Activated CD8-positive, alpha-beta T cell treated with anti-CD3 and anti-CD28 coated beads, Interleukin-2, amount 10 ng/mL, durations not matched to agents 7 days and 5 days (primary cell): Measurements from ENCODE around the gene PRKAG2. TPM values are rescaled to one million over a fixed set of nuclear protein-coding genes. Genes with fewer than 3 reads are reported as not detected.
A peak's percentile ranks its signal among the peaks of the same experiment; 100 is the strongest.

ENCODE experiments used
- ATAC-seq: fragments of 150-1000 bp; cut with Tn5 transposase; one replicate; pipeline ENCODE4 v1.10.0; 2021; ENCODE audit warnings: moderate library complexity
- CTCF ChIA-PET: fragments of 350-600 bp; sonication (Branson Sonifier 250); formaldehyde crosslinking; loops from one replicate; lab custom pipeline; 2021; ENCODE audit warnings: antibody characterized with exemption; lab: Charles Lee
- POLR2A ChIA-PET: fragments of 350-600 bp; sonication (Branson Sonifier 250); formaldehyde crosslinking; loops from one replicate; lab custom pipeline; 2021; ENCODE audit warnings: antibody characterized with exemption; lab: Charles Lee
- DNase-seq: peaks from one replicate; pipeline ENCODE4 v3.0.0-alpha.2; 2020
- H3K27ac Mint-ChIP-seq: one replicate; pipeline ENCODE4 v1.8.0; 2021; ENCODE audit warnings: mild to moderate bottlenecking, mixed read lengths
- H3K27me3 Mint-ChIP-seq: one replicate; pipeline ENCODE4 v1.8.0; 2021; ENCODE audit warnings: low read depth, mixed read lengths
- H3K36me3 Mint-ChIP-seq: one replicate; pipeline ENCODE4 v1.8.0; 2021; ENCODE audit warnings: low read depth, mixed read lengths
- H3K4me1 Mint-ChIP-seq: one replicate; pipeline ENCODE4 v1.8.0; 2021; ENCODE audit warnings: low read depth, mixed read lengths
- H3K4me3 Mint-ChIP-seq: one replicate; pipeline ENCODE4 v1.8.0; 2021; ENCODE audit warnings: mild to moderate bottlenecking, mixed read lengths
- H3K9me3 Mint-ChIP-seq: one replicate; pipeline ENCODE4 v1.8.0; 2022; ENCODE audit warnings: mixed read lengths; ENCODE audit not compliant: insufficient read depth
- total RNA-seq, 2 experiments: library from RNA; stranded (reverse); gene quantifications; one replicate each; pipeline ENCODE4 v1.2.3, GENCODE V29; 2021

The PRKAG2 gene
- total RNA-seq, 2 experiments from 2014 or later: 23.6 to 28.3 TPM

- Mint-ChIP-seq H3K4me3 (no peak overlapping the region), H3K4me1 (peaks cover 35% of the 10 kb centered on the region), H3K36me3 (peaks cover under 1% of the 10 kb centered on the region), H3K27ac (peak overlapping the region; percentile 49), H3K27me3 (no peaks in the 10 kb centered on the region), H3K9me3 (no peaks in the 10 kb centered on the region)
- DNase-seq (peak; percentile 75), ATAC-seq (peak; percentile 59)
- POLR2A ChIA-PET: no interaction called here
- CTCF ChIA-PET: interaction anchor here (0.6 to 6.3 kb wide), 26 partner anchors 9 to 407 kb away, joined by 3 to 97 read pairs (median 5); no protein-coding TSS in a partner anchor
Measured at GRCh38 chr7:151759591-151760042, 117.3 kb downstream of the PRKAG2 start.

- no peak overlapping the region for H3K4me3 Mint-ChIP-seq
- H3K4me1 Mint-ChIP-seq: peaks cover 35% of the 10 kb centered on the region
- ChIA-PET CTCF (interaction anchor here (0.7 to 6.3 kb wide), 26 partner anchors 10 to 1743 kb away, joined by 3 to 97 read pairs (median 4); partner anchors contain the start of gene RHEB), POLR2A (no interaction called here)
- ATAC-seq (no peak), DNase-seq (no peak)
- H3K9me3 Mint-ChIP-seq: no peaks in the 10 kb centered on the region
- peak overlapping the region; percentile 49 for H3K27ac Mint-ChIP-seq
- no peaks in the 10 kb centered on the region for H3K27me3 Mint-ChIP-seq
- no peaks in the 10 kb centered on the region for H3K36me3 Mint-ChIP-seq
Measured at GRCh38 chr7:151758622-151759540, 118.0 kb downstream of the PRKAG2 start.

GRCh38 chr7:151757274-151757673 lies 119.6 kb downstream of the PRKAG2 start:
- Mint-ChIP-seq H3K27ac (peak overlapping the region; percentile 3), H3K4me1 (peaks cover 35% of the 10 kb centered on the region), H3K4me3 (no peak overlapping the region), H3K36me3 (no peaks in the 10 kb centered on the region), H3K9me3 (no peaks in the 10 kb centered on the region), H3K27me3 (no peaks in the 10 kb centered on the region)
- DNase-seq: no peak
- ChIA-PET CTCF (interaction anchor here (0.8 to 6.3 kb wide), 12 partner anchors 11 to 309 kb away, joined by 3 to 97 read pairs (median 4); no protein-coding TSS in a partner anchor), POLR2A (interaction anchor here (1.5 to 1.7 kb wide), 2 partner anchors 9 to 11 kb away, joined by 5 to 11 read pairs; no protein-coding TSS in a partner anchor)
- no peak for ATAC-seq

- Mint-ChIP-seq H3K9me3 (no peaks in the 10 kb centered on the region), H3K4me3 (peak overlapping the region; percentile 1), H3K27ac (peak overlapping the region; percentile 92), H3K27me3 (no peaks in the 10 kb centered on the region), H3K36me3 (no peaks in the 10 kb centered on the region), H3K4me1 (peaks cover 35% of the 10 kb centered on the region)
- POLR2A ChIA-PET: interaction anchor here (1.0 to 1.7 kb wide), 3 partner anchors 10 to 124 kb away, joined by 5 to 11 read pairs (median 6); no protein-coding TSS in a partner anchor
- ATAC-seq: no peak
- DNase-seq: no peak
- CTCF ChIA-PET: interaction anchor here (0.8 to 6.3 kb wide), 12 partner anchors 12 to 308 kb away, joined by 3 to 97 read pairs (median 4); no protein-coding TSS in a partner anchor
Measured at GRCh38 chr7:151756866-151757265, 120.0 kb downstream of the PRKAG2 start.

- H3K27ac Mint-ChIP-seq: peak overlapping the region; percentile 92
- ChIA-PET CTCF (interaction anchor here (1.2 to 6.3 kb wide), 9 partner anchors 11 to 281 kb away, joined by 3 to 97 read pairs (median 6); no protein-coding TSS in a partner anchor), POLR2A (interaction anchor here (1.0 to 1.7 kb wide), 4 partner anchors 10 to 124 kb away, joined by 4 to 11 read pairs (median 6); no protein-coding TSS in a partner anchor)
- H3K36me3 Mint-ChIP-seq: no peaks in the 10 kb centered on the region
- H3K9me3 Mint-ChIP-seq: no peaks in the 10 kb centered on the region
- DNase-seq (peak; percentile 78), ATAC-seq (peak; percentile 91)
- no peaks in the 10 kb centered on the region for H3K27me3 Mint-ChIP-seq
- H3K4me3 Mint-ChIP-seq: peak overlapping the region; percentile 58
- H3K4me1 Mint-ChIP-seq: peaks cover 32% of the 10 kb centered on the region
Measured at GRCh38 chr7:151756076-151756731, 120.7 kb downstream of the PRKAG2 start.

- Mint-ChIP-seq H3K4me3 (no peak overlapping the region), H3K36me3 (no peaks in the 10 kb centered on the region), H3K27ac (peak overlapping the region; percentile 92), H3K27me3 (no peaks in the 10 kb centered on the region), H3K9me3 (no peaks in the 10 kb centered on the region), H3K4me1 (peaks cover 32% of the 10 kb centered on the region)
- ChIA-PET CTCF (interaction anchor here (1.8 to 3.5 kb wide), 3 partner anchors 13 to 124 kb away, joined by 6 to 29 read pairs (median 7); no protein-coding TSS in a partner anchor), POLR2A (no interaction called here)
- ATAC-seq: no peak
- no peak for DNase-seq
Measured at GRCh38 chr7:151755131-151755801, 121.6 kb downstream of the PRKAG2 start.

GRCh38 chr7:151754688-151755130 lies 122.2 kb downstream of the PRKAG2 start:
- Mint-ChIP-seq H3K9me3 (no peaks in the 10 kb centered on the region), H3K27me3 (no peaks in the 10 kb centered on the region), H3K4me3 (no peak overlapping the region), H3K4me1 (peaks cover 30% of the 10 kb centered on the region), H3K27ac (no peak overlapping the region), H3K36me3 (no peaks in the 10 kb centered on the region)
- DNase-seq (no peak), ATAC-seq (no peak)
- POLR2A ChIA-PET: no interaction called here
- CTCF ChIA-PET: interaction anchor here (2.5 to 3.5 kb wide), 2 partner anchors 13 to 28 kb away, joined by 6 to 29 read pairs; no protein-coding TSS in a partner anchor

GRCh38 chr7:151754142-151754590 lies 122.7 kb downstream of the PRKAG2 start:
- Mint-ChIP-seq H3K9me3 (no peaks in the 10 kb centered on the region), H3K4me1 (peaks cover 24% of the 10 kb centered on the region), H3K36me3 (no peaks in the 10 kb centered on the region), H3K4me3 (no peak overlapping the region), H3K27ac (no peak overlapping the region), H3K27me3 (no peaks in the 10 kb centered on the region)
- ATAC-seq (no peak), DNase-seq (no peak)
- ChIA-PET POLR2A (no interaction called here), CTCF (interaction anchor here (0.6 to 3.5 kb wide), 4 partner anchors 14 to 386 kb away, joined by 3 to 29 read pairs (median 4); no protein-coding TSS in a partner anchor)

GRCh38 chr7:151752816-151753595 lies 123.9 kb downstream of the PRKAG2 start:
- DNase-seq (no peak), ATAC-seq (no peak)
- Mint-ChIP-seq H3K4me1 (peaks cover 21% of the 10 kb centered on the region), H3K4me3 (no peak overlapping the region), H3K27me3 (no peaks in the 10 kb centered on the region), H3K27ac (no peak overlapping the region), H3K9me3 (no peaks in the 10 kb centered on the region), H3K36me3 (no peaks in the 10 kb centered on the region)
- ChIA-PET POLR2A (no interaction called here), CTCF (interaction anchor here (1.1 to 2.5 kb wide), 2 partner anchors 15 to 236 kb away, joined by 3 to 6 read pairs; no protein-coding TSS in a partner anchor)

GRCh38 chr7:151752037-151752436 lies 124.9 kb downstream of the PRKAG2 start:
- no peaks in the 10 kb centered on the region for H3K36me3 Mint-ChIP-seq
- no peak overlapping the region for H3K27ac Mint-ChIP-seq
- no peaks in the 10 kb centered on the region for H3K9me3 Mint-ChIP-seq
- peaks cover 21% of the 10 kb centered on the region for H3K4me1 Mint-ChIP-seq
- no peaks in the 10 kb centered on the region for H3K27me3 Mint-ChIP-seq
- ATAC-seq: no peak
- DNase-seq: no peak
- POLR2A ChIA-PET: no interaction called here
- CTCF ChIA-PET: no interaction called here
- H3K4me3 Mint-ChIP-seq: no peak overlapping the region
